ENCODE measurements around the gene PRKG2.
"Not testable (repeated sequence)": the region's sequence is repeated elsewhere in the genome, so short reads cannot be mapped to it uniquely, and the experiment has no call there.

PRKG2 gene

GRCh38 chr4:81214881-81215868 is at the start of gene PRKG2:
PRKG2 (minus strand) TSS chr4:81215222; CDS start chr4:81205047, 10,175 bp downstream.
- no peak for DNase-seq

GRCh38 chr4:81260443-81261101 is 45.5 kb upstream of the PRKG2 start:
- no peak for DNase-seq

- no peak for DNase-seq
These were observed 44.0 kb upstream of the PRKG2 start for GRCh38 chr4:81258841-81259550.

GRCh38 chr4:81257816-81258215 is 42.8 kb upstream of the PRKG2 start:
- no peak for DNase-seq

GRCh38 chr4:81257021-81257420 is 42.0 kb upstream of the PRKG2 start:
- DNase-seq = peak; percentile 5

- DNase-seq = no peak
These were observed 41.3 kb upstream of the PRKG2 start for GRCh38 chr4:81256059-81256970.

- peak; percentile 22 for DNase-seq
These were observed 40.5 kb upstream of the PRKG2 start for GRCh38 chr4:81255524-81255923.

GRCh38 chr4:81250430-81250829 is 35.4 kb upstream of the PRKG2 start:
- DNase-seq = no peak

GRCh38 chr4:81245218-81246009 is 30.4 kb upstream of the PRKG2 start:
- no peak for DNase-seq

- DNase-seq = no peak
These were observed 22.8 kb upstream of the PRKG2 start for GRCh38 chr4:81237791-81238190.

GRCh38 chr4:81235982-81236749 is 21.1 kb upstream of the PRKG2 start:
- no peak for DNase-seq

GRCh38 chr4:81227968-81228367 is 12.9 kb upstream of the PRKG2 start:
- no peak for DNase-seq

- DNase-seq = no peak
These were observed 12.1 kb upstream of the PRKG2 start for GRCh38 chr4:81227138-81227537.

- no peak for DNase-seq
These were observed 10.2 kb upstream of the PRKG2 start for GRCh38 chr4:81225252-81225651.

- DNase-seq = not testable (repeated sequence)
These were observed 7.1 kb upstream of the PRKG2 start for GRCh38 chr4:81222082-81222472.

- no peak for DNase-seq
These were observed 6.5 kb upstream of the PRKG2 start for GRCh38 chr4:81221303-81222081.

GRCh38 chr4:81220271-81220670 is 5.2 kb upstream of the PRKG2 start:
- no peak for DNase-seq

GRCh38 chr4:81218206-81218605 is 3.2 kb upstream of the PRKG2 start:
- DNase-seq = no peak

- no peak for DNase-seq
These were observed 2.8 kb upstream of the PRKG2 start for GRCh38 chr4:81217779-81218178.

GRCh38 chr4:81215931-81216330 is 909 bp upstream of the PRKG2 start:
- no peak for DNase-seq

Data from amniotic stem cell (primary cell).